GM12873 (cell line): Measurements from ENCODE around the gene PLAAT2.

Experiments used
- TF ChIP-seq, protein P1 (sequence below): IDR thresholded peaks from 2 replicates; pipeline ENCODE4 v1.5.1; 2012; ENCODE audit warnings: low read depth, mild to moderate bottlenecking, moderate library complexity, low read length, control low read depth; ENCODE audit not compliant: insufficient read depth; ENCODE audit errors: missing control alignments

The PLAAT2 gene

GRCh38 chr11:63572026-63572688 lies 9.0 kb upstream of the PLAAT2 start:
- TF ChIP-seq, protein P1, sequence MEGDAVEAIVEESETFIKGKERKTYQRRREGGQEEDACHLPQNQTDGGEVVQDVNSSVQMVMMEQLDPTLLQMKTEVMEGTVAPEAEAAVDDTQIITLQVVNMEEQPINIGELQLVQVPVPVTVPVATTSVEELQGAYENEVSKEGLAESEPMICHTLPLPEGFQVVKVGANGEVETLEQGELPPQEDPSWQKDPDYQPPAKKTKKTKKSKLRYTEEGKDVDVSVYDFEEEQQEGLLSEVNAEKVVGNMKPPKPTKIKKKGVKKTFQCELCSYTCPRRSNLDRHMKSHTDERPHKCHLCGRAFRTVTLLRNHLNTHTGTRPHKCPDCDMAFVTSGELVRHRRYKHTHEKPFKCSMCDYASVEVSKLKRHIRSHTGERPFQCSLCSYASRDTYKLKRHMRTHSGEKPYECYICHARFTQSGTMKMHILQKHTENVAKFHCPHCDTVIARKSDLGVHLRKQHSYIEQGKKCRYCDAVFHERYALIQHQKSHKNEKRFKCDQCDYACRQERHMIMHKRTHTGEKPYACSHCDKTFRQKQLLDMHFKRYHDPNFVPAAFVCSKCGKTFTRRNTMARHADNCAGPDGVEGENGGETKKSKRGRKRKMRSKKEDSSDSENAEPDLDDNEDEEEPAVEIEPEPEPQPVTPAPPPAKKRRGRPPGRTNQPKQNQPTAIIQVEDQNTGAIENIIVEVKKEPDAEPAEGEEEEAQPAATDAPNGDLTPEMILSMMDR: no peak

DNA sequence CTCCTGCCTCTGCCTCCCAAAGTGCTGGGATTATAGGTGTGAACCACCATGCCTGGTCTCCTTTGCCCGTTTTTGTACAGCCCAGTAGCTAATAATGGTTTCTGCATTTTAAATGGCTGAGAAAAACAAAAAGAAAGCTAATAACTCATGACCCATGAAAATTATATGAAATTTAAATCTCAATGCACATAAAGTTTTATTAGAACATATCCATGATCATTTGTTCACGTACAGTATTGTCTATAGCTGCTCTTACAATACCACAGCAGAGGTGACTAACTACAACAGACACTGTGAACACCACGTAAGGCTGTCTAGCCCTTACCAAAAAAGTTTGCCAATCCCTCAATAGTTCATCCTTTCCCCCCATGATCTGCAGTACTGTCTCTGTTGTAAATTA lies 6.4 kb upstream of the PLAAT2 start:
- TF ChIP-seq, protein P1: no peak

- TF ChIP-seq, protein P1: no peak
Observed at GRCh38 chr11:63567044-63567840, 4.1 kb upstream of the PLAAT2 start.

- TF ChIP-seq, protein P1: no peak
Observed at GRCh38 chr11:63564784-63565350, 1.7 kb upstream of the PLAAT2 start.

- TF ChIP-seq, protein P1: no peak
Observed at GRCh38 chr11:63564056-63564774, 1.0 kb upstream of the PLAAT2 start.

GRCh38 chr11:63560506-63561180 lies 2.5 kb downstream of the PLAAT2 start:
- TF ChIP-seq, protein P1: no peak
